Fibroblast of lung (primary cell): ENCODE results near the gene VPS36.

Experiments used
- CTCF ChIP-seq, 2 donors: IDR thresholded peaks in 1 of 2; conservative IDR thresholded peaks in 1 of 2; 1 replicate in 1 of 2; 2 replicates in 1 of 2; pipeline ENCODE4 v1.5.1; 2011 to 2012; ENCODE audit warnings: low read length in 2 of 2, control low read depth in 1 of 2, inconsistent platforms in 1 of 2, low read depth in 1 of 2, mild to moderate bottlenecking in 1 of 2
- EZH2 ChIP-seq: IDR thresholded peaks from 2 replicates; pipeline ENCODE4 v1.5.1; 2012; ENCODE audit warnings: low read length, control low read depth, mild to moderate bottlenecking; ENCODE audit errors: missing control alignments

GRCh38 chr13:52450012-52450792 is at the start of gene VPS36:
- TF ChIP-seq CTCF (conservative IDR thresholded peaks at IDR 0.05 in 1 of 2, IDR thresholded peaks at IDR 0.05 in 1 of 2; ENCODE audit: low read depth in 1 of 2, low read length in 2 of 2) (peak; percentile 75 to 96), EZH2 (no peak)
